ENCODE data around the gene APCDD1.
"Not testable (repeated sequence)": the region's sequence is repeated elsewhere in the genome, so short reads cannot be mapped to it uniquely, and the experiment has no call there.

The APCDD1 gene

DNA sequence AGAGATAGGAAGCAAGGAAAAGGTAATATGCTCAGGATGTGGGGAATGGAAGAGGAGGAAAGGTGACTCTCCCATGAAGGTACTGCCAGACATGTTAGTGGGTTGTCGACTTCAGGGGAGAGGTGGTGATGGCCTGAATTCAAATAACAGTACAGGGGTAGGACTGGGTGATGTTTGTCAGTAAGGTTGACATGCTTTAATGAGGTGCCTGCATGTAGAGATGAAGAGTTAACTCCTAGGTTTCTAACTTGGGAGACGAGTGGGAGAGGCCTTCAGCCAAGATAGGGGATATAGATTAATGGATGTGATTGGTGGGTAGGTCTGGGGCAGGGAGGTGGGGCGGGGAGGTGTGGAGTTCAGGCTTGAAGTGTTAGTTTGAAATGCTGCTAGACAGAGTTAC lies 74.0 kb downstream of the APCDD1 start:
- no peak for TF ChIP-seq CTCF (IDR thresholded peaks at IDR 0.05; ENCODE audit: insufficient read depth, low read length, poor library complexity, severe bottlenecking)
- no peak overlapping the region for H3K4me3 ChIP-seq (replicated peaks; ENCODE audit: low read depth, low read length)
- no peaks in the 10 kb centered on the region for H3K27me3 ChIP-seq (replicated peaks; ENCODE audit: control insufficient read depth, insufficient read depth, low read length)
- DNase-seq (ENCODE audit: extremely low read depth, insufficient read length), result no peak
- H3K36me3 ChIP-seq (ENCODE audit: control insufficient read depth, insufficient read depth, low read length), result no peaks in the 10 kb centered on the region

- Histone ChIP-seq H3K36me3 (ENCODE audit: control insufficient read depth, insufficient read depth, low read length) (no peaks in the 10 kb centered on the region; the same call in 1 of the 2 replicates), H3K27me3 (replicated peaks; ENCODE audit: control insufficient read depth, insufficient read depth, low read length) (no peaks in the 10 kb centered on the region), H3K4me3 (replicated peaks; ENCODE audit: low read depth, low read length) (no peak overlapping the region; the same call in 1 of the 2 replicates)
- no peak for DNase-seq (ENCODE audit: extremely low read depth, insufficient read length)
- TF ChIP-seq CTCF (IDR thresholded peaks at IDR 0.05; ENCODE audit: insufficient read depth, low read length, poor library complexity, severe bottlenecking), result no peak
Measured at GRCh38 chr18:10530002-10530401, 75.6 kb downstream of the APCDD1 start.

DNA sequence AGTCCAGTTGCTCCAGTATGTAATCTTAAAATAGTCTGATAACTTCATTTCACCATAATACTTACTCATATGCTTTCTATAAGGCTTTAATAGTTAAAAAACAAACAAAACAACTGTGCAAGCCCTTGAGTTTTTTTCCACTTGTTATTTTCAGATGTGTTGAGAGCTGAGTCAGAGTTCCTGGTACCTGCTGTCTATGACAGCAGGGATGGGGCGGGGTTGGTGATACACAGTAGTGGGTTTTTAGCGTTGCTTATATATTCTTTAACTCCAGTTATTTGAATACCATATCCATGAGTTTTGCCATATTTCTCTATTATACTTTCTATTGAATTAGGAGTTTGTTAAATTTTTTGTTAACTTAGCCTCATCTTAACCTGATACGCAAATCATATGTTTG lies 76.4 kb downstream of the APCDD1 start:
- Histone ChIP-seq H3K36me3 (ENCODE audit: control insufficient read depth, insufficient read depth, low read length) (no peaks in the 10 kb centered on the region; the same call in 1 of the 2 replicates), H3K27me3 (replicated peaks; ENCODE audit: control insufficient read depth, insufficient read depth, low read length) (no peaks in the 10 kb centered on the region), H3K4me3 (replicated peaks; ENCODE audit: low read depth, low read length) (no peak overlapping the region)
- no peak for DNase-seq (ENCODE audit: extremely low read depth, insufficient read length)
- no peak for TF ChIP-seq CTCF (IDR thresholded peaks at IDR 0.05; ENCODE audit: insufficient read depth, low read length, poor library complexity, severe bottlenecking)

DNA sequence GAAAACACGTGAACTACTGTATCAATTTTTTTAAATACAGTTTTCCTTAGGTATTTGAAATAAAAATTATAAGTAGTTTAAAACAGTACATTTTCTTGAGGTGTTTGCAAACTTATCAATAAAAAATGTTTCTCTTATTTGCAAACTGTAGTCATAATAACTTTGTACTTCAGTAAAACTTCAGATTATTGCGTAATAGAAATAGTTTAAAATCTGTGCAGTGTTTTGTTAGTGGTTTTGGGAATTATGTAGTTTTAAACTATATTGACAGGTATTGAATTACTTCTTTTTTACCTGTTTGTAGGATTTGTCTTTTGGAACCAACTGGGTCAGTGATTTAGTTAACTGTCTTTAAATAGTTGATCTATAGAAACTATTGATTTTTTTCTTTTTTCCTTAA lies 78.7 kb downstream of the APCDD1 start:
- Histone ChIP-seq H3K27me3 (replicated peaks; ENCODE audit: control insufficient read depth, insufficient read depth, low read length) (no peaks in the 10 kb centered on the region), H3K36me3 (ENCODE audit: control insufficient read depth, insufficient read depth, low read length) (no peaks in the 10 kb centered on the region; the same call in none of the 2 replicates), H3K4me3 (replicated peaks; ENCODE audit: low read depth, low read length) (no peak overlapping the region)
- no peak for DNase-seq (ENCODE audit: extremely low read depth, insufficient read length)
- TF ChIP-seq CTCF (IDR thresholded peaks at IDR 0.05; ENCODE audit: insufficient read depth, low read length, poor library complexity, severe bottlenecking), result no peak

GRCh38 chr18:10536280-10536679 lies 81.8 kb downstream of the APCDD1 start:
- Histone ChIP-seq H3K27me3 (replicated peaks; ENCODE audit: control insufficient read depth, insufficient read depth, low read length) (no peaks in the 10 kb centered on the region), H3K36me3 (ENCODE audit: control insufficient read depth, insufficient read depth, low read length) (peaks cover under 1% of the 10 kb centered on the region), H3K4me3 (replicated peaks; ENCODE audit: low read depth, low read length) (no peak overlapping the region)
- no peak for DNase-seq (ENCODE audit: extremely low read depth, insufficient read length)
- no peak for TF ChIP-seq CTCF (IDR thresholded peaks at IDR 0.05; ENCODE audit: insufficient read depth, low read length, poor library complexity, severe bottlenecking)

- TF ChIP-seq CTCF (IDR thresholded peaks at IDR 0.05; ENCODE audit: insufficient read depth, low read length, poor library complexity, severe bottlenecking), result no peak
- H3K4me3 ChIP-seq (replicated peaks; ENCODE audit: low read depth, low read length), result no peak overlapping the region
- no peaks in the 10 kb centered on the region for H3K27me3 ChIP-seq (replicated peaks; ENCODE audit: control insufficient read depth, insufficient read depth, low read length)
- H3K36me3 ChIP-seq (ENCODE audit: control insufficient read depth, insufficient read depth, low read length), result peaks cover 8% of the 10 kb centered on the region
- DNase-seq (ENCODE audit: extremely low read depth, insufficient read length), result no peak
Measured at GRCh38 chr18:10537765-10538164, 83.3 kb downstream of the APCDD1 start.

DNA sequence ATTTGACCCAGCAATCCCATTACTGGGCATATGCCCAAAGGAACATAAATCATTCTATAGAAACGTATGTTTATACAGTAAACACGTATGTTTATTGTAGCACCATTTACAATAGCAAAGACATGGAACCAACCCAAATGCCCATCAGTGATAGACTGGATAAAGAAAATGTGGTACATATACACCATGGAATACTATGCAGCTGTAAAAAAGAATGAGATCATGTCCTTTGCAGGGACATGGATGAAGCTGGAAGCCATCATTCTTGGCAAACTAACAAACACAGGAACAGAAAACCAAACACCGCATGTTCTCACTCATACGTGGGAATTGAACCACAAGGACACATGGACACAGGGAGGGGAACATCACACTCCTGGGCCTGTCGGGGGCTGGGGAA lies 84.7 kb downstream of the APCDD1 start:
- not testable (repeated sequence) for H3K36me3 ChIP-seq (ENCODE audit: control insufficient read depth, insufficient read depth, low read length); H3K4me3 ChIP-seq (replicated peaks; ENCODE audit: low read depth, low read length); H3K27me3 ChIP-seq (replicated peaks; ENCODE audit: control insufficient read depth, insufficient read depth, low read length); DNase-seq (ENCODE audit: extremely low read depth, insufficient read length)

Measured in GM06990 (cell line).